Endothelial cell of umbilical vein (primary cell): ENCODE results near the gene FOCAD. TPM values are rescaled to one million over a fixed set of nuclear protein-coding genes. Genes with fewer than 3 reads are reported as not detected.

ENCODE experiments used
- BruUV-seq: library from RNA; stranded (reverse); fragments of 400-500 nt; replicated peaks from 2 replicates; lab custom pipeline; 2021; lab: Mats Ljungman, UMichigan
- CTCF ChIA-PET: fragments of 300-600, 350-600 bp; sonication (Branson Sonifier 250); formaldehyde crosslinking; loops from one replicate; lab custom pipeline; 2021; ENCODE audit warnings: antibody characterized with exemption, inconsistent platforms; lab: Charles Lee
- POLR2A ChIA-PET: fragments of 300-600, 350-600 bp; sonication (Branson Sonifier 250); formaldehyde crosslinking; loops from one replicate; lab custom pipeline; 2021; ENCODE audit warnings: antibody characterized with exemption, inconsistent platforms; lab: Charles Lee
- DNase-seq: peaks from one replicate; pipeline ENCODE4 v3.0.0-alpha.2; 2011; ENCODE audit warnings: low read depth, low spot score
- FAIRE-seq: peaks from 2 replicates; lab custom pipeline; 2011; peaks lifted over from hg19 to GRCh38; lab: Jason Lieb, UNC
- H2AFZ ChIP-seq: 2 replicates; pipeline ENCODE4 v1.6.0; 2012; ENCODE audit warnings: low read depth, low read length, control low read depth, inconsistent platforms
- H3K27ac ChIP-seq: 2 replicates; pipeline ENCODE4 v1.5.1; 2011; ENCODE audit warnings: low read depth, mild to moderate bottlenecking, control low read depth, low read length, moderate library complexity; ENCODE audit not compliant: insufficient read depth
- H3K27me3 ChIP-seq, 2 experiments: 2 replicates each; pipeline versions ENCODE4 v1.6.0 to v1.6.1; 2011; ENCODE audit warnings: low read length in 2 of 2, mixed read lengths in 1 of 2; ENCODE audit not compliant: control insufficient read depth in 2 of 2, insufficient read depth in 2 of 2
- H3K36me3 ChIP-seq, 2 experiments: 2 replicates in 1 of 2; 3 replicates in 1 of 2; pipeline ENCODE4 v1.5.1; 2011; ENCODE audit warnings: low read length in 2 of 2, mild to moderate bottlenecking in 1 of 2, moderate library complexity in 1 of 2; ENCODE audit not compliant: control insufficient read depth in 2 of 2, insufficient read depth in 2 of 2; ENCODE audit errors: extremely low read depth in 1 of 2
- H3K4me1 ChIP-seq: 3 replicates; pipeline ENCODE4 v1.5.1; 2011; ENCODE audit warnings: mild to moderate bottlenecking, low read length; ENCODE audit not compliant: control insufficient read depth, insufficient read depth; ENCODE audit errors: extremely low read depth
- H3K4me2 ChIP-seq: 2 replicates; pipeline ENCODE4 v1.6.1; 2011; ENCODE audit warnings: low read length, control low read depth, mixed read lengths; ENCODE audit not compliant: insufficient read depth
- H3K4me3 ChIP-seq, 3 experiments: fragments of 200-600 bp in 1 of 3; sonication (generic), shearing (Covaris generic) in 1 of 3; replicated peaks in 1 of 3; 2 replicates each; pipeline ENCODE4 v1.5.1; 2011 to 2016; ENCODE audit warnings: control low read depth in 3 of 3, low read length in 3 of 3, mild to moderate bottlenecking in 2 of 3, inconsistent platforms in 1 of 3, low read depth in 1 of 3, moderate library complexity in 1 of 3; ENCODE audit not compliant: insufficient read depth in 1 of 3
- H3K79me2 ChIP-seq: 2 replicates; pipeline ENCODE4 v1.6.0; 2012; ENCODE audit warnings: low read length, inconsistent platforms; ENCODE audit not compliant: control insufficient read depth, insufficient read depth
- H3K9ac ChIP-seq: replicated peaks from 2 replicates; pipeline ENCODE3; 2011; ENCODE audit warnings: low read length, control low read depth; ENCODE audit not compliant: insufficient read depth; ENCODE audit errors: extremely low read depth
- H3K9me1 ChIP-seq: replicated peaks from 3 replicates; pipeline ENCODE4 v1.6.0; 2011; ENCODE audit warnings: mild to moderate bottlenecking, low read length; ENCODE audit not compliant: control insufficient read depth, insufficient read depth; ENCODE audit errors: extremely low read depth
- H3K9me3 ChIP-seq: replicated peaks from 2 replicates; pipeline ENCODE4 v1.5.1; 2012; ENCODE audit warnings: low read length, inconsistent platforms; ENCODE audit not compliant: control insufficient read depth, insufficient read depth
- H4K20me1 ChIP-seq: replicated peaks from 2 replicates; pipeline ENCODE3; 2011; ENCODE audit warnings: mild to moderate bottlenecking, low read length; ENCODE audit not compliant: control insufficient read depth, insufficient read depth; ENCODE audit errors: extremely low read depth
- EZH2 ChIP-seq: IDR thresholded peaks from 2 replicates; pipeline ENCODE4 v1.6.1; 2012; ENCODE audit warnings: borderline replicate concordance, low read depth, mild to moderate bottlenecking, moderate library complexity, low read length, inconsistent platforms; ENCODE audit not compliant: severe bottlenecking
- FOS ChIP-seq: IDR thresholded peaks from 2 replicates; pipeline ENCODE4 v1.6.1; 2011; ENCODE audit warnings: mild to moderate bottlenecking, low read length, moderate library complexity, borderline replicate concordance; ENCODE audit not compliant: insufficient read depth
- GATA2 ChIP-seq: IDR thresholded peaks from 2 replicates; pipeline ENCODE4 v1.7.0; 2011; ENCODE audit warnings: low read depth, mild to moderate bottlenecking, moderate library complexity, mixed read lengths, low read length; ENCODE audit not compliant: insufficient read length, insufficient read depth
- JUN ChIP-seq: IDR thresholded peaks from 2 replicates; pipeline ENCODE4 v1.6.1; 2011; ENCODE audit warnings: borderline replicate concordance, low read depth; ENCODE audit not compliant: insufficient read length, insufficient read depth
- MYC ChIP-seq: IDR thresholded peaks from one replicate; pipeline ENCODE4 v1.6.1; 2011; ENCODE audit warnings: mild to moderate bottlenecking, low read depth, low read length
- POLR2A ChIP-seq: IDR thresholded peaks from 2 replicates; pipeline ENCODE4 v1.6.1; 2012; ENCODE audit warnings: low read depth, mild to moderate bottlenecking, control low read depth, low read length
- POLR2AphosphoS5 ChIP-seq: IDR thresholded peaks from 2 replicates; pipeline ENCODE4 v1.6.1; 2012; ENCODE audit warnings: low read depth, mild to moderate bottlenecking, control low read depth, low read length, moderate library complexity; ENCODE audit not compliant: insufficient read depth
- dilution Hi-C: fragments of 300-500 bp; cut with MboI; formaldehyde crosslinking; loops from one replicate; pipeline ENCODE4 v1.15.0; 2019; ENCODE audit warnings: low sequenced_read_pairs; ENCODE audit not compliant: extremely low pct_ligation_motif_present
- intact Hi-C: fragments of 100-400 bp; cut with micrococcal nuclease; formaldehyde crosslinking; loops from one replicate; pipeline ENCODE4 v1.10.0; 2022
- polyA plus RNA-seq, 4 experiments: library from polyadenylated mRNA; depleted of rRNA in 3 of 4; stranded (reverse) in 3 of 4; unstranded in 1 of 4; fragments of >200 nt; gene quantifications; 2 replicates each; pipeline versions ENCODE4 v1.2.1 to v1.2.3, GENCODE V29; 2011 to 2012; ENCODE audit warnings: missing spikeins in 1 of 4
- total RNA-seq: library from RNA; stranded (reverse); gene quantifications from 2 replicates; pipeline ENCODE4 v1.2.3, GENCODE V29; 2021
- TF ChIP-seq, protein P1 (sequence below): IDR thresholded peaks from 2 replicates; pipeline ENCODE4 v1.6.1; 2011; ENCODE audit not compliant: insufficient read depth, insufficient read length
- TF ChIP-seq, protein P2 (sequence below), 2 donors: IDR thresholded peaks; 1 replicate in 1 of 2; 2 replicates in 1 of 2; pipeline ENCODE4 v1.5.1; 2011; ENCODE audit warnings: low read length in 2 of 2, mild to moderate bottlenecking in 2 of 2, moderate library complexity in 2 of 2, control low read depth in 1 of 2, inconsistent platforms in 1 of 2, low read depth in 1 of 2; ENCODE audit not compliant: insufficient read depth in 1 of 2; ENCODE audit errors: extremely low read depth in 1 of 2

FOCAD gene
- total and polyA plus RNA-seq, 2 donors (not counting 3 experiments of a cell fraction or from before 2014, with no cell fraction given) = 26.7 to 66.9 TPM

DNA sequence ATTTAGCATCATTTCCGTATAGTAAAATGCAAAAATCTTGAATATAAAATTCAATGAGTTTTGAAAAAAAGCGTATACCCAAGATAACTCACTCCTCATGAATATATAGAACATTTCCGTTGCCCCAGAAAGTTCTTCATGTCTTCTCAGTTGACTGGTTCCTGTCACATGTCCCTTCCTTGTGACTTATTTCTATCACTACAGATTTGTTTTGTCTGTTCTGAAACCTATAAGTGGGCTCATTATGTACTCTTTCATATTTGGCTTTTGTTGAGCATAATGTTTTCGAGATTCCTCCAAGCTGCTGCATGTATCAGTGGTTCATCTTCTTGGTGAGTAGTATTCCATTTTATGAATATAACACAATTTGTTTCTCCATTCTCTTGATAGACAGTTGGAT lies 358.4 kb downstream of the FOCAD start:
- intact Hi-C loops (no loop called here), dilution Hi-C loops (no loop called here)
- no peak overlapping the region for H3K9ac ChIP-seq
- ChIA-PET POLR2A (no interaction called here), CTCF (interaction anchor here (1.6 kb wide), 1 partner anchor 12 kb away, joined by 3 read pairs; no protein-coding TSS in a partner anchor)
- H3K4me1 ChIP-seq = no peaks in the 10 kb centered on the region
- no peaks in the 10 kb centered on the region for H3K9me1 ChIP-seq
- no peak overlapping the region for H2AFZ ChIP-seq
- no peaks in the 10 kb centered on the region for H4K20me1 ChIP-seq
- no TSS peak for BruUV-seq
- DNase-seq (no peak), FAIRE-seq (no peak)
- no peak overlapping the region for H3K4me3 ChIP-seq
- no peak for TF ChIP-seq JUN
- TF ChIP-seq, protein P1, sequence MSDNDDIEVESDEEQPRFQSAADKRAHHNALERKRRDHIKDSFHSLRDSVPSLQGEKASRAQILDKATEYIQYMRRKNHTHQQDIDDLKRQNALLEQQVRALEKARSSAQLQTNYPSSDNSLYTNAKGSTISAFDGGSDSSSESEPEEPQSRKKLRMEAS = no peak
- TF ChIP-seq GATA2 = no peak
- TF ChIP-seq FOS = no peak
- TF ChIP-seq POLR2A = no peak
- no peak for TF ChIP-seq MYC
- no peak for TF ChIP-seq EZH2
- no peak for TF ChIP-seq POLR2AphosphoS5
- TF ChIP-seq, protein P2, sequence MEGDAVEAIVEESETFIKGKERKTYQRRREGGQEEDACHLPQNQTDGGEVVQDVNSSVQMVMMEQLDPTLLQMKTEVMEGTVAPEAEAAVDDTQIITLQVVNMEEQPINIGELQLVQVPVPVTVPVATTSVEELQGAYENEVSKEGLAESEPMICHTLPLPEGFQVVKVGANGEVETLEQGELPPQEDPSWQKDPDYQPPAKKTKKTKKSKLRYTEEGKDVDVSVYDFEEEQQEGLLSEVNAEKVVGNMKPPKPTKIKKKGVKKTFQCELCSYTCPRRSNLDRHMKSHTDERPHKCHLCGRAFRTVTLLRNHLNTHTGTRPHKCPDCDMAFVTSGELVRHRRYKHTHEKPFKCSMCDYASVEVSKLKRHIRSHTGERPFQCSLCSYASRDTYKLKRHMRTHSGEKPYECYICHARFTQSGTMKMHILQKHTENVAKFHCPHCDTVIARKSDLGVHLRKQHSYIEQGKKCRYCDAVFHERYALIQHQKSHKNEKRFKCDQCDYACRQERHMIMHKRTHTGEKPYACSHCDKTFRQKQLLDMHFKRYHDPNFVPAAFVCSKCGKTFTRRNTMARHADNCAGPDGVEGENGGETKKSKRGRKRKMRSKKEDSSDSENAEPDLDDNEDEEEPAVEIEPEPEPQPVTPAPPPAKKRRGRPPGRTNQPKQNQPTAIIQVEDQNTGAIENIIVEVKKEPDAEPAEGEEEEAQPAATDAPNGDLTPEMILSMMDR (IDR thresholded peaks at IDR 0.05; ENCODE audit: extremely low read depth in 1 of 2, insufficient read depth in 1 of 2, low read depth in 1 of 2, low read length in 2 of 2) = no peak
- no peak overlapping the region for H3K4me2 ChIP-seq
- H3K27me3 ChIP-seq = peaks cover 0 to 2% of the 10 kb centered on the region in 2 experiments
- no peak overlapping the region for H3K27ac ChIP-seq
- H3K79me2 ChIP-seq = no peaks in the 10 kb centered on the region
- H3K36me3 ChIP-seq = no peaks in the 10 kb centered on the region
- H3K9me3 ChIP-seq = no peaks in the 10 kb centered on the region
